Liver (tissue), 9 donors: ENCODE measurements around the gene ADAMTS16. TPM values are rescaled to one million over a fixed set of nuclear protein-coding genes. Genes with fewer than 3 reads are reported as not detected.

Source experiments
- DNase-seq: peaks from one replicate; pipeline ENCODE4 v3.0.0-alpha.2; 2017; ENCODE audit warnings: low spot score
- H3K27ac ChIP-seq, 2 donors: one replicate each; pipeline ENCODE4 v1.7.0; 2013; ENCODE audit warnings: inconsistent platforms in 2 of 2, low read length in 2 of 2, control low read depth in 1 of 2, low read depth in 1 of 2, mild to moderate bottlenecking in 1 of 2
- H3K27me3 ChIP-seq, 4 donors: one replicate each; pipeline versions ENCODE4 v1.6.1 to v1.7.0; 2013; ENCODE audit warnings: low read length in 3 of 4, inconsistent platforms in 1 of 4, mild to moderate bottlenecking in 1 of 4, moderate library complexity in 1 of 4; ENCODE audit not compliant: control insufficient read depth in 4 of 4, insufficient read depth in 4 of 4
- H3K36me3 ChIP-seq, 4 donors: one replicate each; pipeline versions ENCODE4 v1.6.1 to v1.7.0; 2013; ENCODE audit warnings: low read length in 3 of 4, mild to moderate bottlenecking in 3 of 4, low read depth in 1 of 4, moderate library complexity in 1 of 4; ENCODE audit not compliant: control insufficient read depth in 4 of 4, insufficient read depth in 3 of 4
- H3K4me1 ChIP-seq, 4 donors: one replicate each; pipeline versions ENCODE4 v1.6.1 to v1.7.0; 2013; ENCODE audit warnings: low read length in 3 of 4, mild to moderate bottlenecking in 3 of 4, moderate library complexity in 1 of 4; ENCODE audit not compliant: control insufficient read depth in 4 of 4, insufficient read depth in 4 of 4
- H3K4me3 ChIP-seq, 3 donors: one replicate each; pipeline versions ENCODE4 v1.6.1 to v1.7.0; 2013; ENCODE audit warnings: low read length in 3 of 3, control low read depth in 1 of 3, low read depth in 1 of 3, mild to moderate bottlenecking in 1 of 3
- H3K9ac ChIP-seq, 2 donors: one replicate each; pipeline ENCODE4 v1.7.0; 2013; ENCODE audit warnings: low read length in 2 of 2, mild to moderate bottlenecking in 2 of 2, moderate library complexity in 2 of 2, control low read depth in 1 of 2, low read depth in 1 of 2
- H3K9me3 ChIP-seq, 4 donors: one replicate each; pipeline versions ENCODE4 v1.6.1 to v1.7.0; 2013; ENCODE audit warnings: low read length in 3 of 4; ENCODE audit not compliant: control insufficient read depth in 4 of 4
- EGR1 ChIP-seq, 2 donors: IDR thresholded peaks; 2 replicates each; pipeline ENCODE4 v1.6.1; 2016 to 2018; ENCODE audit warnings: antibody characterized with exemption in 2 of 2, low read depth in 2 of 2
- FOXA1 ChIP-seq: IDR thresholded peaks from 2 replicates; pipeline ENCODE4 v1.6.1; 2016; ENCODE audit warnings: antibody characterized with exemption
- FOXA2 ChIP-seq: IDR thresholded peaks from 2 replicates; pipeline ENCODE4 v1.6.1; 2016; ENCODE audit warnings: antibody characterized with exemption
- HNF4A ChIP-seq, 2 donors: conservative IDR thresholded peaks; 2 replicates each; pipeline ENCODE4 v1.6.1; 2016; ENCODE audit warnings: antibody characterized with exemption in 2 of 2, mild to moderate bottlenecking in 2 of 2
- HNF4G ChIP-seq: IDR thresholded peaks from 2 replicates; pipeline ENCODE4 v1.6.1; 2016; ENCODE audit warnings: antibody characterized with exemption
- NR2F2 ChIP-seq: IDR thresholded peaks from 2 replicates; pipeline ENCODE4 v1.6.1; 2016; ENCODE audit warnings: antibody characterized with exemption
- RAD21 ChIP-seq, 2 donors: IDR thresholded peaks; 2 replicates each; pipeline ENCODE4 v1.6.1; 2016; ENCODE audit warnings: antibody characterized with exemption in 2 of 2, mild to moderate bottlenecking in 2 of 2
- RXRA ChIP-seq, 2 donors: IDR thresholded peaks; 2 replicates each; pipeline ENCODE4 v1.6.1; 2017 to 2018; ENCODE audit warnings: antibody characterized with exemption in 2 of 2, mild to moderate bottlenecking in 1 of 2
- SP1 ChIP-seq: IDR thresholded peaks from 2 replicates; pipeline ENCODE4 v1.6.1; 2018; ENCODE audit warnings: antibody characterized with exemption, mild to moderate bottlenecking
- TAF1 ChIP-seq: conservative IDR thresholded peaks from 2 replicates; pipeline ENCODE4 v1.6.1; 2016; ENCODE audit warnings: antibody characterized with exemption, mild to moderate bottlenecking
- YY1 ChIP-seq: IDR thresholded peaks from 2 replicates; pipeline ENCODE4 v1.6.1; 2016; ENCODE audit warnings: antibody characterized with exemption, mild to moderate bottlenecking
- WGBS: extraction: QIAGEN DNeasy Blood & Tissue Kit; methylation state at CpG from one replicate; pipeline ENCODE4 v1.1.7; 2013; 5-methylcytosine and 5-hydroxymethylcytosine counted together
- polyA plus RNA-seq, 2 donors: library from polyadenylated mRNA; stranded (reverse) in 1 of 2; unstranded in 1 of 2; fragments of 200-250 nt in 1 of 2; fragments of >200 nt in 1 of 2; fragmentation: Nextera tagmentation in 1 of 2; extraction: Ambion mirVana in 1 of 2; gene quantifications; one replicate each; pipeline versions ENCODE4 v1.2.1 to v1.2.3, GENCODE V29; 2013 to 2015
- total RNA-seq, 2 donors: library from RNA; depleted of rRNA; stranded (reverse); fragments of >200 nt; gene quantifications; one replicate each; pipeline ENCODE4 v1.2.3, GENCODE V29; 2014
- TF ChIP-seq, protein P1 (sequence below): IDR thresholded peaks from 2 replicates; pipeline ENCODE4 v1.6.1; 2016; ENCODE audit warnings: antibody characterized with exemption
- TF ChIP-seq, protein P2 (sequence below): IDR thresholded peaks from 2 replicates; pipeline ENCODE4 v1.6.1; 2016; ENCODE audit warnings: antibody characterized with exemption
- TF ChIP-seq, protein P3 (sequence below): IDR thresholded peaks from 2 replicates; pipeline ENCODE4 v1.6.1; 2016; ENCODE audit warnings: antibody characterized with exemption, mild to moderate bottlenecking
- donor health status: healthy.
- donor health status: healthy.
- donor health status: healthy.
- donor health status: healthy.
- donor health status: healthy.

Gene ADAMTS16
- total and polyA plus RNA-seq, 4 donors = under 0.01 to 0.84 TPM; not detected in 2

DNA sequence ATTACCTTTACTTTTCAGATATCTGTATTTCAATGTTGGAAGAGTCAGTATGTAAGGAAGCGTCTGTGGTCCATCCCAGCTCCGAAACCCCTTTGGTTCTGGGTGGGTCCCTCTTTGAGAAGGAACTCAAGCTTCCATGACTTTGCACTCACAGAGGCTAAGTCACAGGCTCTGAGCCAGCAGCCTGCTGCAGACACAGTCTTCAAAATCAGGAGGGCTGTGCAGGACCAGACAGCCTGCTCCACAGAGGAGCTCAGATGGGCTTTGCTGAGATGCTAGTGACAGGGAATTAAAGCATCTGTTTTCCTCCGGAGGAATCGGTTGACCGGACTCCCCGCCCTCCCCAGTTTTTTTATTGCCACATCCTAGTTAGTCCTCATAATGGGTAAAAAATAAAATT, 155.9 kb downstream of the ADAMTS16 start:
- Histone ChIP-seq H3K36me3 (no peaks in the 10 kb centered on the region), H3K4me1 (peaks cover 2 to 36% (median 24%) of the 10 kb centered on the region in 4 donors), H3K4me3 (no peak overlapping the region), H3K9ac (no peak overlapping the region), H3K9me3 (no peaks in the 10 kb centered on the region), H3K27ac (no peak overlapping the region), H3K27me3 (no peaks in the 10 kb centered on the region)
- TF ChIP-seq, protein P1, sequence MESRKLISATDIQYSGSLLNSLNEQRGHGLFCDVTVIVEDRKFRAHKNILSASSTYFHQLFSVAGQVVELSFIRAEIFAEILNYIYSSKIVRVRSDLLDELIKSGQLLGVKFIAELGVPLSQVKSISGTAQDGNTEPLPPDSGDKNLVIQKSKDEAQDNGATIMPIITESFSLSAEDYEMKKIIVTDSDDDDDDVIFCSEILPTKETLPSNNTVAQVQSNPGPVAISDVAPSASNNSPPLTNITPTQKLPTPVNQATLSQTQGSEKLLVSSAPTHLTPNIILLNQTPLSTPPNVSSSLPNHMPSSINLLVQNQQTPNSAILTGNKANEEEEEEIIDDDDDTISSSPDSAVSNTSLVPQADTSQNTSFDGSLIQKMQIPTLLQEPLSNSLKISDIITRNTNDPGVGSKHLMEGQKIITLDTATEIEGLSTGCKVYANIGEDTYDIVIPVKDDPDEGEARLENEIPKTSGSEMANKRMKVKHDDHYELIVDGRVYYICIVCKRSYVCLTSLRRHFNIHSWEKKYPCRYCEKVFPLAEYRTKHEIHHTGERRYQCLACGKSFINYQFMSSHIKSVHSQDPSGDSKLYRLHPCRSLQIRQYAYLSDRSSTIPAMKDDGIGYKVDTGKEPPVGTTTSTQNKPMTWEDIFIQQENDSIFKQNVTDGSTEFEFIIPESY = no peak
- TF ChIP-seq FOXA2 (no peak), SP1 (no peak), RAD21 (IDR thresholded peaks at IDR 0.05) (no peak), YY1 (no peak), NR2F2 (no peak), EGR1 (IDR thresholded peaks at IDR 0.05; ENCODE audit: low read depth in 2 of 2) (no peak), TAF1 (no peak), HNF4A (conservative IDR thresholded peaks at IDR 0.05) (no peak), RXRA (IDR thresholded peaks at IDR 0.05) (no peak)
- TF ChIP-seq, protein P2, sequence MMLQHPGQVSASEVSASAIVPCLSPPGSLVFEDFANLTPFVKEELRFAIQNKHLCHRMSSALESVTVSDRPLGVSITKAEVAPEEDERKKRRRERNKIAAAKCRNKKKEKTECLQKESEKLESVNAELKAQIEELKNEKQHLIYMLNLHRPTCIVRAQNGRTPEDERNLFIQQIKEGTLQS = no peak
- no peak for DNase-seq
- WGBS = 96% methylated on average over 6 of the region's 6 CpGs

DNA sequence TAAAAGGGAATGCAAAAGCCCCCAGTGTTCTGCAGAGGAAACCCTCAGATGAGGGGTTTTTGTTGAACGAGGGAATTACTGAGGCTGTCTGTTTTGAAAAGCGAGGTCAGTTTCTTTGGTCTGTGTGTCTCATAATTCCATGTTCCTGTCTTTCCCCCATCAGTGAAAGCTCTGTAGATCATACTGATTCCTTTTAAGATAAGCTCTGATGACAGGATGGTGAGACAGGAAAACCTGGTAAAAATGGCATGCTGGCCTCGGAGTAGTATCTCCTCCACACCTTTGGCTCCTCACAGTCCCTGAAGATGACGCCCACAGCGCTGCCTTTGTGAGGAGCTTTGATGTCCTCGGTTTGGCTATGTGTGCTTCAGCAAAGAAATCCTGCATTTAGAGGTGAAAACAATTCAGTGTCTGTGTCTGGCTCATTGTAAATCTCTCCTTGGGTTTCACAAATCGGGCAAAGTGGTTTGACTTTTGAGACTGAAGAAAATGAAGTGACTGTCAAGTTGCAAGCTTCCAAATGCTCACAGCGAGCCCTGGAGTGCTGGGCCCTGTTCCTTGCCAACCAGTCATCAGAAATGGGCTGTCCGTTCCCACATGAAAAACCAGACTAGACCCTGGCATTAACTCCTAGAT, 157.4 kb downstream of the ADAMTS16 start:
- no peaks in the 10 kb centered on the region for H3K27me3 ChIP-seq
- H3K27ac ChIP-seq = peak overlapping the region; percentile 67 to 95
- H3K9ac ChIP-seq = no peak overlapping the region
- no peaks in the 10 kb centered on the region for H3K36me3 ChIP-seq
- no peak overlapping the region for H3K4me3 ChIP-seq
- H3K9me3 ChIP-seq = peaks cover 0 to 10% (median 2%) of the 10 kb centered on the region in 4 donors
- 70% methylated on average over 9 of the region's 9 CpGs for WGBS
- TF ChIP-seq HNF4G (no peak), HNF4A (conservative IDR thresholded peaks at IDR 0.05) (no peak), SP1 (no peak), FOXA1 (no peak)
- TF ChIP-seq, protein P3, sequence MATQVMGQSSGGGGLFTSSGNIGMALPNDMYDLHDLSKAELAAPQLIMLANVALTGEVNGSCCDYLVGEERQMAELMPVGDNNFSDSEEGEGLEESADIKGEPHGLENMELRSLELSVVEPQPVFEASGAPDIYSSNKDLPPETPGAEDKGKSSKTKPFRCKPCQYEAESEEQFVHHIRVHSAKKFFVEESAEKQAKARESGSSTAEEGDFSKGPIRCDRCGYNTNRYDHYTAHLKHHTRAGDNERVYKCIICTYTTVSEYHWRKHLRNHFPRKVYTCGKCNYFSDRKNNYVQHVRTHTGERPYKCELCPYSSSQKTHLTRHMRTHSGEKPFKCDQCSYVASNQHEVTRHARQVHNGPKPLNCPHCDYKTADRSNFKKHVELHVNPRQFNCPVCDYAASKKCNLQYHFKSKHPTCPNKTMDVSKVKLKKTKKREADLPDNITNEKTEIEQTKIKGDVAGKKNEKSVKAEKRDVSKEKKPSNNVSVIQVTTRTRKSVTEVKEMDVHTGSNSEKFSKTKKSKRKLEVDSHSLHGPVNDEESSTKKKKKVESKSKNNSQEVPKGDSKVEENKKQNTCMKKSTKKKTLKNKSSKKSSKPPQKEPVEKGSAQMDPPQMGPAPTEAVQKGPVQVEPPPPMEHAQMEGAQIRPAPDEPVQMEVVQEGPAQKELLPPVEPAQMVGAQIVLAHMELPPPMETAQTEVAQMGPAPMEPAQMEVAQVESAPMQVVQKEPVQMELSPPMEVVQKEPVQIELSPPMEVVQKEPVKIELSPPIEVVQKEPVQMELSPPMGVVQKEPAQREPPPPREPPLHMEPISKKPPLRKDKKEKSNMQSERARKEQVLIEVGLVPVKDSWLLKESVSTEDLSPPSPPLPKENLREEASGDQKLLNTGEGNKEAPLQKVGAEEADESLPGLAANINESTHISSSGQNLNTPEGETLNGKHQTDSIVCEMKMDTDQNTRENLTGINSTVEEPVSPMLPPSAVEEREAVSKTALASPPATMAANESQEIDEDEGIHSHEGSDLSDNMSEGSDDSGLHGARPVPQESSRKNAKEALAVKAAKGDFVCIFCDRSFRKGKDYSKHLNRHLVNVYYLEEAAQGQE = no peak
- peaks cover 2 to 31% (median 22%) of the 10 kb centered on the region in 4 donors for H3K4me1 ChIP-seq
- DNase-seq = no peak
